Posterior cingulate gyrus (tissue), 11 donors: ENCODE data around the gene DDX1.

Source experiments
- DNase-seq, 10 donors: peaks; one replicate each; pipeline versions ENCODE4 v3.0.0 to v3.0.0-alpha.2; 2020 to 2021; ENCODE audit warnings: mixed read lengths in 3 of 10
- intact Hi-C: fragments of 100-400 bp; cut with DNase I; formaldehyde crosslinking; loops from one replicate; pipeline ENCODE4 v1.15.1; 2023

Gene DDX1

GRCh38 chr2:15561574-15562344 lies 29.9 kb upstream of the DDX1 start:
- intact Hi-C loops: loop anchor here (1.0 kb wide), 1 partner anchor 30 kb away; the partner anchor contains the start of gene DDX1
- peak in 3 of 10 donors; percentile 9 to 63 (median 29) for DNase-seq

- intact Hi-C loops: no loop called here
- DNase-seq: no peak
Measured at GRCh38 chr2:15562354-15563031, 29.2 kb upstream of the DDX1 start.

- DNase-seq: no peak
- intact Hi-C loops: no loop called here
Measured at GRCh38 chr2:15563227-15564100, 28.2 kb upstream of the DDX1 start.

- intact Hi-C loops: no loop called here
- DNase-seq: no peak
Measured at GRCh38 chr2:15565392-15565791, 26.3 kb upstream of the DDX1 start.

- intact Hi-C loops: no loop called here
- DNase-seq: no peak
Measured at GRCh38 chr2:15565994-15566671, 25.5 kb upstream of the DDX1 start.

- no peak for DNase-seq
- intact Hi-C loops: no loop called here
Measured at GRCh38 chr2:15566912-15567311, 24.8 kb upstream of the DDX1 start.

GRCh38 chr2:15568874-15569273 lies 22.8 kb upstream of the DDX1 start:
- intact Hi-C loops: no loop called here
- no peak for DNase-seq

- no peak for DNase-seq
- intact Hi-C loops: no loop called here
Measured at GRCh38 chr2:15570104-15570503, 21.6 kb upstream of the DDX1 start.

GRCh38 chr2:15571729-15572128 lies 19.9 kb upstream of the DDX1 start:
- no peak for DNase-seq
- intact Hi-C loops: no loop called here

GRCh38 chr2:15577071-15577735 lies 14.5 kb upstream of the DDX1 start:
- DNase-seq: peak; percentile 68 to 97 (median 91)
- intact Hi-C loops: loop anchor here (5.0 kb wide), 1 partner anchor 940 kb away; no protein-coding TSS in a partner anchor

GRCh38 chr2:15579641-15580040 lies 12.0 kb upstream of the DDX1 start:
- DNase-seq: no peak
- intact Hi-C loops: loop anchor here (5.0 kb wide), 1 partner anchor 942 kb away; no protein-coding TSS in a partner anchor

GRCh38 chr2:15580451-15580850 lies 11.2 kb upstream of the DDX1 start:
- intact Hi-C loops: no loop called here
- no peak for DNase-seq

- intact Hi-C loops: no loop called here
- DNase-seq: no peak
Measured at GRCh38 chr2:15582710-15583357, 8.8 kb upstream of the DDX1 start.

GRCh38 chr2:15583826-15584225 lies 7.8 kb upstream of the DDX1 start:
- intact Hi-C loops: no loop called here
- DNase-seq: no peak

- intact Hi-C loops: no loop called here
- no peak for DNase-seq
Measured at GRCh38 chr2:15584316-15584715, 7.4 kb upstream of the DDX1 start.

GRCh38 chr2:15584767-15585469 lies 6.8 kb upstream of the DDX1 start:
- no peak for DNase-seq
- intact Hi-C loops: no loop called here

GRCh38 chr2:15588329-15588919 lies 3.2 kb upstream of the DDX1 start:
- peak in 8 of 10 donors; percentile 39 to 93 (median 66) for DNase-seq

GRCh38 chr2:15591373-15591691 lies 336 bp upstream of the DDX1 start:
- intact Hi-C loops: loop anchor here (1.0 kb wide), 1 partner anchor 30 kb away; the partner anchor contains the start of gene NBAS
- DNase-seq: no peak

More at GRCh38 chr2:15588329-15588919, 3.2 kb upstream of the DDX1 start:
- intact Hi-C loops: no loop called here
